ENCODE results near the gene C22orf23. TPM values are rescaled to one million over a fixed set of nuclear protein-coding genes. Genes with fewer than 3 reads are reported as not detected.

The C22orf23 gene
- total and polyA plus RNA-seq, 2 of the 13 experiments (the other 11 are each of a cell fraction or from before 2014, with no cell fraction given) = 0.21 to 0.24 TPM

DNA sequence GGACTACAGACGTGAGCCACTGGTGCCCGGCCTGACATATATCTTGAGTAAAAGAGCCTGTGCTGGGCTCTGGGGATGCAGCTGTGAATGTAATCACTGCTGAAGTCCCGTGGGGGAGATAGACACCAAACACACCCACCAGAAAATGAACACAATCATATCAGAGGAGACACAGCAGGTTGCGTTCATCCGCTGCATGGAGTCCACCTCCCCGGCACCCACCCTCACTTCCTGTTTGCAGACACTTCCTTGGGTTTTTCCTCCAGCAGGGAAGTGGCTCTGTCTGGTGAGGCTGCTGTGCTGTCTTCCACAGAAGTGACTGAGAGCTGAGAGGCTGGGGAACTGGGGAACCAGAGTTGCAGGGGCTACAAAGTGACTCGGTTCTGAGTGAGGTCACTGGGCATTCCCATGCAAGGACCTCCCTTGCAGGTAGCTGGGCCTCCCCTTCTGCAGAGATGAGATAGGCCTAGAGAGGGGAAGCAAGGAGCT lies 40.1 kb downstream of the C22orf23 start:
- H3K4me1 ChIP-seq (ENCODE audit: insufficient read depth, low read length) = no peaks in the 10 kb centered on the region; the same call in 1 of the 2 replicates
- H3K79me2 ChIP-seq (ENCODE audit: insufficient read depth, low read length) = no peaks in the 10 kb centered on the region
- no peak for DNase-seq (ENCODE audit: low spot score)
- no peak for ATAC-seq
- H3K4me3 ChIP-seq (replicated peaks in 1 of 3; ENCODE audit: insufficient read depth in 1 of 3, low read depth in 2 of 3, low read length in 3 of 3) = no peak overlapping the region
- 92% methylated on average over 4 of the region's 7 CpGs for WGBS (ENCODE audit: low lambda C conversion rate)
- no peaks in the 10 kb centered on the region for H3K9me3 ChIP-seq (ENCODE audit: low read length)
- H4K20me1 ChIP-seq (ENCODE audit: insufficient read depth, low read length) = no peaks in the 10 kb centered on the region
- in situ Hi-C loops (cut with HindIII; ENCODE audit: extremely low pct_ligation_motif_present, low pct_unique_long_range_greater_than_20kb) (no loop called here), intact Hi-C loops (cut with micrococcal nuclease; ENCODE audit: unreplicated experiment) (no loop called here)
- ChIA-PET POLR2A (no interaction called here), CTCF (ENCODE audit: low intra/inter-chr PET ratio, low total read pairs) (no interaction called here)
- H3K36me3 ChIP-seq (replicated peaks in 1 of 2; ENCODE audit: control insufficient read depth in 1 of 2, insufficient read depth in 2 of 2, low read length in 2 of 2) = peaks cover 5 to 24% of the 10 kb centered on the region in 2 experiments; a peak in 4 of 5 replicates
- no peaks in the 10 kb centered on the region for H3K27me3 ChIP-seq (ENCODE audit: control insufficient read depth in 1 of 2, insufficient read depth in 2 of 2, low read length in 2 of 2)
- FAIRE-seq = no peak
- TF ChIP-seq UBTF (CRISPR knock-in tag; IDR thresholded peaks at IDR 0.05) (no peak), ISX (CRISPR knock-in tag; conservative IDR thresholded peaks at IDR 0.05) (no peak), ZNF510 (CRISPR knock-in tag; IDR thresholded peaks at IDR 0.05; ENCODE audit: low read depth) (no peak)
- no TSS peak for BruUV-seq (replicated peaks)
- no peak overlapping the region for H2AFZ ChIP-seq (ENCODE audit: low read length)
- no peak overlapping the region for H3K4me2 ChIP-seq (ENCODE audit: low read depth, low read length)
- no peak overlapping the region for H3K27ac ChIP-seq (ENCODE audit: extremely low read length, insufficient read depth, low read length)
- H3K9ac ChIP-seq (ENCODE audit: insufficient read depth, low read depth, low read length) = no peak overlapping the region

- Histone ChIP-seq H3K4me1 (ENCODE audit: insufficient read depth, low read length) (peaks cover 9% of the 10 kb centered on the region), H3K4me2 (ENCODE audit: low read depth, low read length) (no peak overlapping the region), H3K4me3 (replicated peaks in 1 of 3; ENCODE audit: insufficient read depth in 1 of 3, low read depth in 2 of 3, low read length in 3 of 3) (no peak overlapping the region), H4K20me1 (ENCODE audit: insufficient read depth, low read length) (no peaks in the 10 kb centered on the region), H3K36me3 (replicated peaks in 1 of 2; ENCODE audit: control insufficient read depth in 1 of 2, insufficient read depth in 2 of 2, low read length in 2 of 2) (peaks cover 5 to 15% of the 10 kb centered on the region in 2 experiments; a peak in 4 of 5 replicates), H3K9me3 (ENCODE audit: low read length) (no peaks in the 10 kb centered on the region), H3K27ac (ENCODE audit: extremely low read length, insufficient read depth, low read length) (no peak overlapping the region), H3K9ac (ENCODE audit: insufficient read depth, low read depth, low read length) (no peak overlapping the region), H3K27me3 (ENCODE audit: control insufficient read depth in 1 of 2, insufficient read depth in 2 of 2, low read length in 2 of 2) (no peaks in the 10 kb centered on the region), H2AFZ (ENCODE audit: low read length) (no peak overlapping the region), H3K79me2 (ENCODE audit: insufficient read depth, low read length) (peaks cover 3% of the 10 kb centered on the region)
- no TSS peak for BruUV-seq (replicated peaks)
- WGBS (ENCODE audit: low lambda C conversion rate) = 96% methylated on average over 8 of the region's 8 CpGs
- POLR2A ChIA-PET = no interaction called here
- ATAC-seq (no peak), DNase-seq (ENCODE audit: low spot score) (no peak), FAIRE-seq (no peak)
- in situ Hi-C loops (cut with HindIII; ENCODE audit: extremely low pct_ligation_motif_present, low pct_unique_long_range_greater_than_20kb) = no loop called here
- CTCF ChIA-PET (ENCODE audit: low intra/inter-chr PET ratio, low total read pairs) = no interaction called here
- intact Hi-C loops (cut with micrococcal nuclease; ENCODE audit: unreplicated experiment) = no loop called here
- TF ChIP-seq TEF (CRISPR knock-in tag; IDR thresholded peaks at IDR 0.05) (no peak), ZNF543 (CRISPR knock-in tag; IDR thresholded peaks at IDR 0.05) (no peak), SYNCRIP (IDR thresholded peaks at IDR 0.05; ENCODE audit: insufficient read depth, low read depth, low read length) (no peak), ZNF773 (CRISPR knock-in tag; IDR thresholded peaks at IDR 0.05; ENCODE audit: borderline replicate concordance) (no peak), ZNF775 (CRISPR knock-in tag; IDR thresholded peaks at IDR 0.05; ENCODE audit: borderline replicate concordance) (no peak)
- TF ChIP-seq, protein P1, sequence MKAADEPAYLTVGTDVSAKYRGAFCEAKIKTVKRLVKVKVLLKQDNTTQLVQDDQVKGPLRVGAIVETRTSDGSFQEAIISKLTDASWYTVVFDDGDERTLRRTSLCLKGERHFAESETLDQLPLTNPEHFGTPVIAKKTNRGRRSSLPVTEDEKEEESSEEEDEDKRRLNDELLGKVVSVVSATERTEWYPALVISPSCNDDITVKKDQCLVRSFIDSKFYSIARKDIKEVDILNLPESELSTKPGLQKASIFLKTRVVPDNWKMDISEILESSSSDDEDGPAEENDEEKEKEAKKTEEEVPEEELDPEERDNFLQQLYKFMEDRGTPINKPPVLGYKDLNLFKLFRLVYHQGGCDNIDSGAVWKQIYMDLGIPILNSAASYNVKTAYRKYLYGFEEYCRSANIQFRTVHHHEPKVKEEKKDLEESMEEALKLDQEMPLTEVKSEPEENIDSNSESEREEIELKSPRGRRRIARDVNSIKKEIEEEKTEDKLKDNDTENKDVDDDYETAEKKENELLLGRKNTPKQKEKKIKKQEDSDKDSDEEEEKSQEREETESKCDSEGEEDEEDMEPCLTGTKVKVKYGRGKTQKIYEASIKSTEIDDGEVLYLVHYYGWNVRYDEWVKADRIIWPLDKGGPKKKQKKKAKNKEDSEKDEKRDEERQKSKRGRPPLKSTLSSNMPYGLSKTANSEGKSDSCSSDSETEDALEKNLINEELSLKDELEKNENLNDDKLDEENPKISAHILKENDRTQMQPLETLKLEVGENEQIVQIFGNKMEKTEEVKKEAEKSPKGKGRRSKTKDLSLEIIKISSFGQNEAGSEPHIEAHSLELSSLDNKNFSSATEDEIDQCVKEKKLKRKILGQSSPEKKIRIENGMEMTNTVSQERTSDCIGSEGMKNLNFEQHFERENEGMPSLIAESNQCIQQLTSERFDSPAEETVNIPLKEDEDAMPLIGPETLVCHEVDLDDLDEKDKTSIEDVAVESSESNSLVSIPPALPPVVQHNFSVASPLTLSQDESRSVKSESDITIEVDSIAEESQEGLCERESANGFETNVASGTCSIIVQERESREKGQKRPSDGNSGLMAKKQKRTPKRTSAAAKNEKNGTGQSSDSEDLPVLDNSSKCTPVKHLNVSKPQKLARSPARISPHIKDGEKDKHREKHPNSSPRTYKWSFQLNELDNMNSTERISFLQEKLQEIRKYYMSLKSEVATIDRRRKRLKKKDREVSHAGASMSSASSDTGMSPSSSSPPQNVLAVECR (CRISPR knock-in tag; IDR thresholded peaks at IDR 0.05; ENCODE audit: borderline replicate concordance) = no peak
- TF ChIP-seq, protein P2, sequence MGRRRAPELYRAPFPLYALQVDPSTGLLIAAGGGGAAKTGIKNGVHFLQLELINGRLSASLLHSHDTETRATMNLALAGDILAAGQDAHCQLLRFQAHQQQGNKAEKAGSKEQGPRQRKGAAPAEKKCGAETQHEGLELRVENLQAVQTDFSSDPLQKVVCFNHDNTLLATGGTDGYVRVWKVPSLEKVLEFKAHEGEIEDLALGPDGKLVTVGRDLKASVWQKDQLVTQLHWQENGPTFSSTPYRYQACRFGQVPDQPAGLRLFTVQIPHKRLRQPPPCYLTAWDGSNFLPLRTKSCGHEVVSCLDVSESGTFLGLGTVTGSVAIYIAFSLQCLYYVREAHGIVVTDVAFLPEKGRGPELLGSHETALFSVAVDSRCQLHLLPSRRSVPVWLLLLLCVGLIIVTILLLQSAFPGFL (CRISPR knock-in tag; IDR thresholded peaks at IDR 0.05) = no peak
Observed at GRCh38 chr22:37912171-37912570, 41.2 kb downstream of the C22orf23 start.

Data from HepG2 (cell line).